Activated T-cell treated with anti-CD3 and anti-CD28 coated beads for 1 hour (primary cell): ENCODE data around the gene RFWD3.

ENCODE experiments used
- DNase-seq: peaks from one replicate; pipeline ENCODE4 v3.0.0-alpha.2; 2020; ENCODE audit warnings: low read depth

The RFWD3 gene

DNA sequence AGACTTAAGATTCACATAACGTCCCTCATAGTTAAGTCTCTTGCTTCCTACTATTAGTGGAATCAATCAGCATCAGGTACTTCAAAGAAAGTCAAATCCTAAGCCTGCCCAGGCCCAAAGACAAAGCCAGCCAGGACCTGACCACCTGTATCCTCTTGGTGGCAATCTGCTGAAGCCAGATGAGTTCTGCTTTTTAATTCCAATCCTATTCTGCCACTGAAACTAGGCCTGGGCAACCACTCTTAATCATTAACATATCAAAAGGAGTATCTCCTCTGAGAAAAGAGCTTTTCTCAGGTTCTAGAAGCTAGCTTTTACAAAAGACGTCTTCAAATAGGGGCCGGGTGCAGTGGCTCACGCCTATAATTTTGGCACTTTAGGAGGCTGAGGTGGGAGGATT is 44.7 kb downstream of the RFWD3 start:
- DNase-seq = no peak

DNA sequence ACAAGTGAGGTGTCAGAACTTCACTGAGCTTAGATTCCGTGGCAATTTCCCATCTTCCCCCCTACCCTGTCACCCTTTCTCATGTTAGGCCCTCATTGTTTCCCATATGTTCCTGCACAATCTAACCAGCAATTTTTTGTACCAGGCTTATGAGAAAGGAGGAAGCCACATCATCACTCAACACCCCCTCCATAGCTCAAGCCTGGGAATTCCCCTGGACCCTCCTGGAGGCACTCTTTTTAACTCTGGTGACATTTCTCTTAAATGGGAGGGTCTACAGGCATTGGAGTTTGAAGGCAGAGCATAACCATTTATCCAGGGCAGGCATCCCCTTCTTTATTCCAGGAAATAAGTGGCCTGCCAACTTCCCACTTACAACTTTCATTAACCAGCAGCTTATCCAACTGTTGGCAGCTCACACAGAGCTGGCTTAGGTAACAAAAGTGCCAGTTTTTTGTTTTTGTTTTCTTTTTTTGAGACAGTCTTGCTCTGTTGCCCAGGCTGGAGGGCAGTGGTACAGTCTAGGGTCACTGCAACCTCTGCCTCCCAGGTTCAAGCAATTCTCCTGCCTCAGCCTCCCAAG is 49.4 kb downstream of the RFWD3 start:
- DNase-seq = no peak

DNA sequence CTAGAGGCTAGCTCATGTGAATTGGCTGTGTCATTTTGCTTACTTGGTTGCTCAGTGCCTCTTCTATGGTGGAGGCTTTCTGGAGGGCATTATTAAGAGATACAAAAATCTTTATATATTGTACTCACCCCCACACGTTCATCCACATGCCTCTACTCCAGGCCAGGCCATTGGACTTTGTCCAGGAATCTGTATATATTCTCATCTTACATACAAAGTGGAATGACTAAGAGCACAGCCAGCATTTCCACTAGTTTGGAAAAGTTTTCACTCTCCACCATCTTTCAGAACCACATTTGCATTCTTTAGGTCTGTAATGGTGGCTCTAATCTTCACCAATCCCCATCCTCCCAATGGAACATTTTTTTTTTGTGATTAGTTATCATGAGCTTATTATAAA is 55.0 kb downstream of the RFWD3 start:
- DNase-seq = no peak

DNA sequence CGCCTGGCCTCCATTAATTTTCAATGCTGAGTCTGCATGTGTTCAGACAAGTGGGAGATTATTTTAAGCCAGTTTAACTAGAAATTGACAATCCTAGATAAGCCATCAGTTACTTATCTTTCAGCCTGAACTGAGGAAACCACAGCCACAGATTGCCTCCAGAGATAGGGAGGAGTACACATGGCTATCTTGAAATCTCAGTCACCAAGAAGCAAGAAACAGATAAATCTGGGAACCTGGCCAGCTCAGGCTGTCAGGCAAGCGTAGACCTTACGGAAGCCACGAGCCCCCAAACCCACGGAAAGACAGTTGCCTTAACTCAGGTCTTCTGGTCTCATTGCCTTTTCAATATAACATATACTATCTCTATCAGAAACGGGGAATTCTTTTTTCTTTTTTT is 57.7 kb downstream of the RFWD3 start:
- DNase-seq = peak; percentile 19

DNA sequence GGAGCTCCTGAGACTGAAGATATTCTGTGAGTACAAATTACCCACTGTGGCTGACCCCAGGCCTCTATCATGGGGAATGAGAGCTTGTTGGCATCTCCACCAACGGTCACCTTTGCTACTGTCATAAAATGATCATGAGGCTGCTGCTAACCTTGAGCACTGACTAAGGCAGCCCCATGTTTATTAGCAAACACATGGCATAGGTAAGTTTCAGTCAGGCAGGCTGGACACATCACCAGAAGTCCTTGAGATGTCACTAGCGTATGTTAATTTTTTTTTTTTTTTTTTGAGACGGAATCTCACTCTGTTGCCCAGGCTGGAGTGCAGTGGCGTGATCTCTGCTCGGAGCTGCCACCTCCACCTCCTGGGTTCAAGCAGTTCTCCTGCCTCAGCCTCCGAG is 58.3 kb downstream of the RFWD3 start:
- no peak for DNase-seq

DNA sequence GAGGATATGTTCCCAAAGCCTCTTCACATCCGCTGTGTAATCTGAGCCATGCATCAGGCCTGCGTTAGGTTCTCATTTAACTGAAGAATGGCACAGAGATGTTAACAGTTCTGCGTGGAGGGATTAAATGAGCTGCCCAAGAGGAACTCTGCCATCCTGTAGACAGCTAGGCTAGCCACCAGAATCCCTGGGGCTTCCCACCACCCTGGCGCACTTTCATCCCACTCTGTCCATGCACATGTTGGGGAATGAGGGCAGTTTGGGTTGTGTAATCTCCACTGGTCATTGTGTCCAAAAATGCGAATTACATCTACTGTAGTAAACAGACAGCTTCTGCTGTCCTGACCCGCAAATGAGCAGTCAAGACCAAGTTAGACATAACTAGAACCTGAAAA is 58.7 kb downstream of the RFWD3 start:
- DNase-seq = no peak

DNA sequence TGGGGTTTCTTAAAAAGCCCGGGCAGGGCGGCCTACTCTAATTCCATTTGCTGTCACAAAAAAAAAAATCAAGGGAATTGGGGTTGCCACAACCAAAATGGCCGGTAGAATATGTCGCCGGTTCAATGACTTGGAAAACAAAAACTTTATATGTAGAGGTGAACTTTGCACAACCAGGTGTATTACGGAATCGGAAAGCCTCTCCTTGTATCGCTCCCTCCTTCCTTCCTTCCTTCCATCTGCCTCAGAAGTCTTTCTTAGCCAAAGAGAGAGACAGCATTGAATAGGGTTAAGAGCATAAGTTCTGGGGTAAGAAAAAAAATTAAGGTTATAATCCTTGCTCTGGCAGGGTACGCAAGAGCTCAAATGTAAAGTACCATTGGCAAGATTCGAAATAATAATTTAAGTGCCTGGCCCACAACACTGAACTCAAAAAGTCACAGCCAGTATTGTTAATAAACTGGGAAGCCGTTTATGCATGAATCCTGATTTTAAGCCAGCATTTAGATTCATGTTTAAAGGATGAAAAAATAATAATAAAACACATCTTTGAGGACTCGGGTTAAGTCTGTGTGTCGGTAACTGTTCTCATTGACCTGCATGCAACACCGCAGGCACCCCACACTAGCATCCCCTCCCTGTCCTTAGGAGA is 59.2 kb downstream of the RFWD3 start:
- DNase-seq = no peak

DNA sequence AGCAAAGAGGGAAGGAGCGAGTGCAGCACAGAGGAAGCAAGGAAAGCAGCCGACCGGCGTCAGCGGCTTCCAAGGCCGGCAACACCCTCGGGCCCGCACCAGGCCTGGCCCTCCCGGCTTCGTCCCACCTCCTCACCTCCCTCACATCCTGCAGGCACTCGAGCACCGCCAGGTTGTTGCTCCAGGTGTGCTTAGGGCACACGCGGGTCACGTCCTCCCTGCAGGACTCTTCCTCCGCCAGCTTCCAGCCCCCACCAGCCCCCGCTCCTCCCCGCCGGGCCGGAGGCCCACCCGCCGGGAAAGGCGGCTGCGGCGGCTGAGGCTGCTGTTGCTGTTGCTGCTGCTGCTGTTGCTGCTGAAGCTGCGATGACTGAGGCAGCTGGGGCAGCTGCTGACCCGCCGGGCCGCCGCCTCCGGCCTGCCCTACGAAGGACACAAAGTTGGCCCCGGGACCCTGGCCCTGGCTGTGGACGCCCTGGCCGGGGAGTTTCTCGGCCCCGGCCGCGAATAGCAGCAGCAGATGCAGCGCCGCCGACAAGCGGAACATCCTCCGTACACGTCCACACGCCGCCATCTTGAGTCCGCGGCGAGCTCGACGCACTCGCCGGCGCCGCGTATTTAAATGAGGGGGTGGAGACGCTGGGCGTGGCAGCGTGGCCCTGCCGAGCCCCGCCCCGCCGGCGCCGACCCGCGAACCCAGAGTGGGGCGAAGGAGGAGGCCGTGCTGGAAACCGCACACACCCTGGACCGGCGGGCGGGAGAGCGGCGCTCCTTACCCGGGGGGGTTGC is 60.0 kb downstream of the RFWD3 start, which contains the start of gene GLG1:
TSS of gene GLG1 (minus strand) at position 594 of the 789 bp plus-strand sequence. CDS start at position 574, 20 bp downstream.
- peak; percentile 87 for DNase-seq

DNA sequence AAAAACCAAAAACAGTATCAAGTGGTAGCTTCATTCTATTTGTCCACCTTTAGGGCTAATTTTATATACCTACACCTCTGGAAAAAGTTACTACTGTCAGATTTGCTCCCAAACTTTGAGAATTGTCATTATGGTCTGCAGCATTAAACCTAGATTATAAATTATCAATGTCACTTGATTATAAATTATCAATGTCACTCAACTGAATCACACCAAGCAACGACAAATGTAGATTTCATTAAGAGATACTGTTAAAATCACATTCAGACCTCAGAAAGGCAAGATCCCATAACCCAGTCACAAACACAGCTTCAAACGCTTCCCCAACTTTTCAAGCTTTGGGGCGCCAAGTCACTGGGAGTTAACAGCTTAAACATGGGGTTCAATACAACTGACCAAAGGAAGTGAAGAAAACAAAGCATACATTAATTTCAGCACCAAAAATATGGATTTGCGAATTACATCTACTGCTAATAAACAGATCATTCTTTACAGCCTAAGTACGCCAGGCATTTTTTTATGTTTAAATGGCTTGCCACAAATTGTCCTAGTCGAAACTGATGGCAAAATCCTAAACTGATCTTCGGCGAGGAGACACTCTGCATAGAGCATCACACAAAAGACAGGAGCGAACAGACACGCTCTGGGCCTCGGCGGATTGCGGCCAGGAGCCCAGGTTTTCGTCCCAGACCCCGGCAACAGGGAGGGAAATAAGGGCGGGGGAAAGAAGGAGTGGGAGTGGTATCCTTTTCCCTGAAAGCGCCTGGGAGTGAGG is 60.7 kb downstream of the RFWD3 start:
- no peak for DNase-seq

DNA sequence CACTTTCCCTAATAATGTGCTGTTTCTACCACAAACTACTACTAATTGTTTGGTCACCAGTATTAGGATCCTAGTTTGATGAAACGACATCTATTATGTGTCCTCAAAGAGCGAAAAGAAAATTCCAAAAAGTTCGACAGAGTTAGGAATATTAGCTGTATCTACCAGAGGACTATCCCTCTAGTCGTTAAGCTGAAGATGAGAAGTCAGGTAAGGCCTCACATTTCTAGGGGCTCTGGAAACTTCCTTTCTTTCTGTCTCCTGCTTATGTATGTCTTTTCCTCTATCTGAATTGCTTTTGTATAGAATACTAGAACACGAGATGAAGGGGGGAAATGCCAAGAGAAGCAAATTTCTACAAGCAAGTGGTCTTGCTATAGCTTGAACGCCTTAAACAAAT is 61.3 kb downstream of the RFWD3 start:
- DNase-seq = no peak

DNA sequence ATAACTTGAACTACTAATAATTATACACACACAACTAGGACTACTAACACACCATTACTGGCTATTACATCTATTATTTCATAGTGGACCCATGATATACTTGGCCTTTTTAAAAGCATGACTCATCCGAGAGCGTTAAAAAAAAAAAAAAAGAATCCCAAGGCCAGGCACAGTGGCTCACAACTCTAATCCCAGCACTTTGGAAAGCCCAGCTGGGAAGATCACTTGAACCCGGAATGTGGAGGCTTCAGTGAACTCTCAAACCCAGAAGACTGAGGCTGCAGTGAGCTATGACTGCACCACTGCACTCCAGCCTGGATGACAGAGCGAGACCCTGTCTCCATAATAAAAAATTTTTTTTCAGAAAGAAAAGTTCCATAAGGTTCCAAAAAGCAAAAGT is 62.8 kb downstream of the RFWD3 start:
- no peak for DNase-seq

DNA sequence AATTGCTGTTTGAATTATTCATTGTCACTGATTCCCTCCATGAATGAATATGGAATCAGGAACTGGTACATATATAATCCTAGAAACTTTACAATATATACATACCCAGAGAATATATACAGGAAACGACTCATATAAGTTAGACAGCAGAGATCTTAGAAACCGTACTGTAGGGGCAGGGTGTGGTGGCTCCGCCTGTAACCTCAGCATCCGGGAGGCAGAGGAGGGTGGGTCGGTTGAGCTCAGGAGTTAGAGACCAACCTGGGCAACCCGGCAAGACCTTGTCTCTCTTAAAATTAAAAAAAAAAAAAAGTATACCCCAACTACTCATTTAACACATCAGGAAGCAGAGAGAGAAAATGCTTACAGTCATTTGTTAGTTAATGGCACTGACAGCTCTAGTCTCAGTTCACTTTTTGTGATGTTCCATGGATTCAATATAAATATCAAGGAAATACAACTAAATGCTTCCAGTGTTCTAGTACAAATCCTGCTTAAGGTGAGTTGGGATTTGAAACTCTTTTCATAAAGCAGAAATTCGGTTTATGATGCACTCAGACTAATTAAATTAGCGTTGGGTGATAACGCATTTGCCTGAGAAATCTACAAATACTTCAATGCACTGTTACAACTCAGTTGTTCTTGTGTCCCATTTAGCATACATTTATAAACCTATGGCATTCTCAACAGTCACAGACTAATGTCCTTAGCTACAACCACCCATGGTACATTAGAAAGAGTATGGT is 65.4 kb downstream of the RFWD3 start:
- peak; percentile 44 for DNase-seq

DNA sequence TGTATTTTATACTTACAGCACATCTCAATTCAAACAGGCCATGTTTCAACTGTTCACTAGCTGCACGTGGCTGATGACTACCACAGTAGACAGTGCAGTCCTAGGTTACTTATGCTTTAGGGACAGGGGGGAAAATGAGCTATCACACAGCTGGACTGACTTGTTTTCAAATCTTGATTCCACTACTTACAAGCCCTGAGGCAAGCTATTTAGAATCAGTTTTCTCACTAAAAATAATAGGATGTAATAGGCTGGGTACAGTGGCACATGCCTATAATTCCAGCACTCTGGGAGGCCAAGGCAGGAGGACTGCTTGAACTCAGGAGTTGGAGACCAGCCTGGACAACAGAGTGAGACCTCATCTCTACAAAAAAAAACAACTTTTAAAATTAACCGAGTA is 70.1 kb downstream of the RFWD3 start:
- no peak for DNase-seq

DNA sequence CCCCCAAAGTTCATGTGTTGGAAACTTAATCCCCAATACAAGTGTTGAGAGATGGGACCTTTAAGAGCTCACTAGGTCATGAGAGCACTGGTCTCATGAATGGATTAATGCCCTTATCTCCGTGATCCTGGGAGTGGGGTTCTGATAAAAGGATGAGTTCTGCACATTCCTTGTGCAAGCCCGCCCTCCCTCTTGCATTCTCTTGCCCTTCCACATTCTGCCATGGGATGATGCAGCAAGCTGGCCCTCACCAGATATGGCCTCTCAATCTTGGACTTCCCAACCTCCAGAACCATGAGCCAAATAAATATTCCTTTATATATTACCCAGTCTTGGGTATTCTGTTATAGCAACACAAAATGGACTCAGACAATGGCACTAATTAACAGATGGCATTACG is 73.8 kb downstream of the RFWD3 start:
- no peak for DNase-seq

DNA sequence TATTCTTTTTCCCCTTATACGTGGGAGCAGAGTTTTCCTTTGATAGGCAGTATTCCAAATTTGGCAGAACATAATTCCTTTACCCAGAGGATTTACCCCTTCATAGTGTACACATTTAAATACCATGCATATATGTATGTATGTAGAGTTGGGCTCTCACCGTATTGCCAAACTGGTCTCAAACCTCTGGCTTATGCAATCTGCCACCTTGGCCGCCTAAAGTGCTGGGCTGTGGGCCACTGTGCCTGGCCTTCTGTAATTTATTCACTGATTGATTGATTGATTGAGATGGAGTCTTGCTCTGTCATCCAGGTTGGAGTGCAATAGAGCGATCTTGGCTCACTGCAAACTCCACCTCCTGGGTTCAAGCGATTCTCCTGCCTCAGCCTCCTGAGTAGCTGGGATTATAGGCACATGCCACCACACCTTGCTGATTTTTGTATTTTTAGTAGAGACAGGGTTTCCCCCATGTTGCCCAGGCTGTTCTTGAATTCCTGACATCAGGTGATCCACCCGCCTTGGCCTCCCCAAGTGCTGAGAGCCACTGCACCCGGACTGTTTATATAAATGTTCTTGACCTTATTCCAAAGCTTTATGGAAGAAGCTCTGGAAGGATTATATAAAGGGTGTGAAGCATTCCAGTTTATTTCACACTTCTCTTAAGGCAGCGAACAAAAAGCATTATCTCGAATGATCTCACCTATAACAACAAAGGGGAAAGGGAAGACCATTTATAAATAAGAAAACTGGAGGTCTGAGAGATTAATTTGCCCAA is 74.6 kb downstream of the RFWD3 start:
- no peak for DNase-seq

DNA sequence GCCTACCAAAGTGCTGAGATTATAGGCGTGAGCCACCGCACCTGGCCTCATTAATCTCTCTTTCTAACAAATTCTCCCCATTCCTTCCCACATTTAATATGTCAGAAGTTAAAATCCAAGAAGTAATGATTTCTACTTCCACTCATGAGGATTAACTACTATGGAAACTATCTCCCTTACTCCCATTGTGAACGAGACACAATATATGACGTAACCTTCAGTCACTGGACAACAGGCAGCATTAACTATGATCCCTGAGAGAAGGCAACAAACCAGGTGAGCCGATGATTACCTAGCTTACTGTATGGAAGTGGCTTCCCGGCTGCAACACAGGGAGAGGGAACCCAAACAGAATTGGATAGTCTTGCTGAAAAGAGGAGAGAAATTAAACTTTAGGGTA is 79.7 kb downstream of the RFWD3 start:
- DNase-seq = no peak

DNA sequence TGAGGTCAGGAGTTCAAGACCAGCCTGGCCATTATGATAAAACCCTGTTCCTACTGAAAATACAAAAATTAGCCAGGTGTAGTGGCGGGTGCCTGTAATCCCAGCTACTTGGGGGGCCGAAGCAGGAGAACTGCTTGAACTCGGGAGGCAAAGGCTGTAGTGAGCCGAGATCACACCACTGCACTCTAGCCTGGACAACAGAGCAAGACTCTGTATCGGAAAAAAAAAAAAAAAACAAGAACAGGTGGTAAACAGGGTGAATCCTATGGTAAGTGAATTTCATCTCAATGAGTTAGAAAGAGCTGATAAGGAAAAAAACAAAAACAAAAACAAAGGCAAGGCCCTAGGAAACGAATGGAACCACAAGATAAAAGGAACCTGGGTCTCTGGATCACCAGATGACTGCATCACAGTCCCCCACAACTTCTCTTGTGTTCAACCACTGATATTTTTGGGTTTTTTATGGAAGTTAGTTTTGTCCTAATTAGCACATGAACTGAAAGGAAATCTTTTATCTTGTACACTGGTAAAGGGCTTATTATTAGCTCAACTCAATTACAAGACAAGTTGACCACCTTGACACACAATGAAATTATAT is 80.7 kb downstream of the RFWD3 start:
- no peak for DNase-seq

DNA sequence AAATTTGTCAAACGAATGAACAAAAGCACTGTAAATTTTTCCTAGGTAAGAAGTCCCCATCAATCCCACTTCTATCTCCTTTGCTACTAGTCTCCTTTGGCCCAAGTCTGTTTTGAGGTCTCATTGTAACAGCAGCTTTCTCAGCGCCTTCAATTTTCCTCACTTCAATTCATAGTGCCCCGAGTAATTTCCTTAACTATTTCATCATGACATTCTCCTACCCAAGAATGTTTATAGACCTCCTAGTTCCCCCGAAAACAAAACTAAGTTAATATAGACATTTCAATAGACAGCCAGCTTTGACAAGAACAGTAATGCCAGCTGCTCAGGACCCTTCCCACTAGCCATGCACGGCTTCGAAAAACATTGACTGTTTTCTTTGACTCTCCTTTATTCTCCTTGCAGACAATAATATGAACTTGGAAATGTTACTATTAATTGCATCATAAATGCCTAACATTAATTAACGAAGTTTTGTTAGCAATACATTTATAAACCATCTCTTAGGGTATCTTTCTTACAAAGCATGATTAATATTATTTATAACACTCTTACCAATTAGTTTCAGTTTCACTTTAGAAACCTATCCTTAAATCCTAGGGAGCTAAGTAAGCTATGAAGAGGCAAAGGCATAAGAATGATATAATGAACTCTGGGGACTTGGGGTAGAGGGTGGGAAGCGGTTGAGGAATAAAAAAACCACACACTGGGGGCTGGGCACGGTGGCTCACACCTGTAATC is 82.6 kb downstream of the RFWD3 start:
- DNase-seq = no peak

DNA sequence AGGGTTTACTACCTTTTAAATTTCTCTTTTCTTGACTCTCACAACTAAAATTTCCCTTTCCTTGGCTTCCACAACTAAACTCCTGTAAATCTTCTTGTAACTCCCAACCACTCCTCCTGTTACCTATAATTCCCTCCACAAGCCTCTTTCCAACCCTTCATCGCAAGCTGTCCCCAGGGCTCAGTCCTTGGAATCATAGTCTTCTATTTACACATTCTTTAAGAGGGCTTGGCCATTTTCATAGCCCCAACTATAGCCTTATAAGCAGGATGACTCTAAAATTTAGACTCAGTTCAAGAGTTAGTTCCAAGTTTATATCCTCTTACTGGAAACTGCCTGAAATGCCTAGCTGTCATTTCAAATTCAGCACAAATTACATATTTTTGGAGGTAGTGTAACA is 83.7 kb downstream of the RFWD3 start:
- DNase-seq = no peak

DNA sequence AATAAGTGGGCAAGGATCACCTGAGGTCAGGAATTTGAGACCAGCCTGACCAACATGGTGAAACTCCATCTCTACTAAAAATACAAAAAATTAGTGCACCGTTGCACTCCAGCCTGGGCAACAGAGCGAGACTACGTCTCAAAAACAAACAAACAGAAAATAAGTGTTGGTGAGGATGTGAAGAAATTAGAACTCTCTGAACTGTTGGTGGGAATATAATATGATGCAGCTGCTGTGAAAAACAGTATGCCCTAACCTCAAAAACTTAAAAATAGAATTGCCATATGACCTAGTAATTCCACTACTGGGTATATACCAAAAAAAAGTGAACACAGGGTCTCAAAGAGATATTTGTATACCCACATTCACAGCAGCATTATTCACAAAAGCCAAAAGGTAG is 85.8 kb downstream of the RFWD3 start:
- no peak for DNase-seq
